ENCODE data around the gene ZBTB26. TPM values are rescaled to one million over a fixed set of nuclear protein-coding genes. Genes with fewer than 3 reads are reported as not detected.

ZBTB26 gene
- total and polyA plus RNA-seq, 10 of the 15 experiments (the other 5 are each of a cell fraction or from before 2014, with no cell fraction given): 1.8 to 19.5 (median 4.5) TPM

GRCh38 chr9:122949696-122950095 is 18.4 kb upstream of the ZBTB26 start:
- RAD21 ChIA-PET (ENCODE audit: unreplicated experiment): interaction anchor here (0.7 kb wide), 1 partner anchor 37 kb away, joined by 3 read pairs; the partner anchor contains the start of gene ZBTB6
- Histone ChIP-seq H3K9ac (ENCODE audit: control insufficient read depth, insufficient read depth, low read length) (no peak overlapping the region), H2AFZ (ENCODE audit: control insufficient read depth, low read depth, low read length) (no peak overlapping the region), H3K4me2 (ENCODE audit: control insufficient read depth, insufficient read depth) (no peak overlapping the region), H3K4me1 (ENCODE audit: control insufficient read depth, insufficient read depth, low read length) (peaks cover 15% of the 10 kb centered on the region; the same call in 1 of the 2 replicates), H3K4me3 (no peak overlapping the region), H3K27me3 (replicated peaks in 1 of 2; ENCODE audit: control insufficient read depth in 2 of 2, insufficient read depth in 2 of 2, low read length in 1 of 2) (no peaks in the 10 kb centered on the region), H3K9me3 (replicated peaks; ENCODE audit: control insufficient read depth, insufficient read depth, low read length) (peaks cover 1% of the 10 kb centered on the region; the same call in 1 of the 3 replicates), H4K20me1 (ENCODE audit: control insufficient read depth, insufficient read depth) (no peaks in the 10 kb centered on the region), H3K27ac (ENCODE audit: control insufficient read depth, insufficient read depth) (no peak overlapping the region), H3K36me3 (ENCODE audit: control insufficient read depth in 2 of 2, insufficient read depth in 2 of 2, low read length in 1 of 2) (no peaks in the 10 kb centered on the region), H3K79me2 (ENCODE audit: control insufficient read depth, insufficient read depth, low read length) (peaks cover 81% of the 10 kb centered on the region)
- CTCF ChIA-PET: no interaction called here
- in situ Hi-C loops (cut with MboI): no loop called here
- ATAC-seq (no peak), FAIRE-seq (no peak), DNase-seq (ENCODE audit: low read depth, low spot score) (no peak)
- intact Hi-C loops (cut with micrococcal nuclease; ENCODE audit: unreplicated experiment): no loop called here
- SMC1A ChIA-PET (ENCODE audit: uncharacterized antibody, unreplicated experiment): interaction anchor here (1.1 to 1.5 kb wide), 2 partner anchors 9 to 18 kb away, joined by 3 to 4 read pairs; partner anchors contain the start of genes RABGAP1 and ZBTB26
- POLR2A ChIA-PET: interaction anchor here (0.7 kb wide), 1 partner anchor 103 kb away, joined by 3 read pairs; no protein-coding TSS in a partner anchor
- BruUV-seq (replicated peaks): no TSS peak
- TF ChIP-seq BCL3 (IDR thresholded peaks at IDR 0.05; ENCODE audit: borderline replicate concordance, insufficient read depth, low read depth, low read length, poor library complexity, severe bottlenecking): no peak
- TF ChIP-seq POLR2A (IDR thresholded peaks at IDR 0.05; ENCODE audit: low read depth, low read length): no peak
- TF ChIP-seq ZZZ3 (IDR thresholded peaks at IDR 0.05; ENCODE audit: control insufficient read depth, insufficient read length, low read depth): no peak
- no peak for TF ChIP-seq BRCA1 (IDR thresholded peaks at IDR 0.05; ENCODE audit: low read depth, low read length)
- TF ChIP-seq FOXK2 (IDR thresholded peaks at IDR 0.05): no peak
- no peak for TF ChIP-seq JUND (IDR thresholded peaks at IDR 0.05; ENCODE audit: low read depth, low read length)
- no peak for TF ChIP-seq IKZF1 (conservative IDR thresholded peaks at IDR 0.05)
- 100% methylated on average over 1 of the region's 1 CpG for WGBS (ENCODE audit: insufficient coverage, insufficient replicate concordance, low lambda C conversion rate, missing lambda C conversion rate)
